HG02678 (cell line): Measurements from ENCODE around the gene CEP89.
"Not testable (repeated sequence)": the region's sequence is repeated elsewhere in the genome, so short reads cannot be mapped to it uniquely, and the experiment has no call there.

Source experiments
- ATAC-seq: cut with Tn5 transposase; IDR thresholded peaks from one replicate; pipeline ENCODE4 v1.9.1; 2021; ENCODE audit warnings: mild to moderate bottlenecking, moderate library complexity; ENCODE audit not compliant: unreplicated experiment

The CEP89 gene

GRCh38 chr19:32848035-32848434 lies 123.7 kb downstream of the CEP89 start:
- not testable (repeated sequence) for ATAC-seq

GRCh38 chr19:32843716-32844245 lies 128.0 kb downstream of the CEP89 start:
- ATAC-seq: no peak

- no peak for ATAC-seq
Measured at GRCh38 chr19:32842061-32842460, 129.7 kb downstream of the CEP89 start.

DNA sequence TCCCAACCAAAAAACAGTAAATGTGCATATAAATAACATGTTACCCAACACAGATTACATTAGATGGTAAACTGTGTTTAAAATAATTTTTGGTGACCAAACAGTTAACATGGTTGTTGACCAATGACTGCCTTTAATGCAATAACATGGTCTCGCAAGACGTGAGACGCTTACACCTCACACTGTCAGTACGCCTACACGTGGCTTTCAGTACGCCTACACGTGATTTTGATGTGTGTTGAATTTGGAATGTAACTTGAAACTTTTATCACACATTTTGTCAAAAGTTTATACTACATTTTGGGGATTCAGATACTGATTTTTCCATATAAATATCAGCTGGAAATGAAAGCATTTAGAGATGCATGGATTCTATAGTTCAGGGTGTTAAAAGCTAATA lies 134.2 kb downstream of the CEP89 start:
- ATAC-seq: no peak

GRCh38 chr19:32833388-32833787 lies 138.4 kb downstream of the CEP89 start:
- ATAC-seq: not testable (repeated sequence)

DNA sequence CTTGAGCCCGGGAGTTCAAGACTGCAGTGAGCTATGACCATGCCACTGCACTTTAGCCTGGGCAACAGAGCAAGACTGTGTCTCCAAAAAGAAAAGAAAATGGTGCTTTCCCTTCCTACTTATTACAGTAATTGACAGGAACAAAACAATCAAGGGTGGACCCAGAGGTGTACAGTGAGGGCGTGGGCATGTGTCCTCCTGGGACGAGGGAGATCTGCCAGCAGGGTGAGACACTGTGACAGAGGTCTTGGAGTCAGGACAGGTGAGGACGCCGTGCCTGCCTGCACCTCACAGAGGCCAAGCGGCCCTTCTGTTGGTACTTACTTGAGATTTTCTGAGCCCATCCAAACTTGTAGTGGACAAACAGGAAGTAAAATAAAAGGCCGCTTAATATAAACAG lies 138.9 kb downstream of the CEP89 start:
- ATAC-seq: not testable (repeated sequence)

- ATAC-seq: not testable (repeated sequence)
Measured at GRCh38 chr19:32832094-32832493, 139.7 kb downstream of the CEP89 start.

DNA sequence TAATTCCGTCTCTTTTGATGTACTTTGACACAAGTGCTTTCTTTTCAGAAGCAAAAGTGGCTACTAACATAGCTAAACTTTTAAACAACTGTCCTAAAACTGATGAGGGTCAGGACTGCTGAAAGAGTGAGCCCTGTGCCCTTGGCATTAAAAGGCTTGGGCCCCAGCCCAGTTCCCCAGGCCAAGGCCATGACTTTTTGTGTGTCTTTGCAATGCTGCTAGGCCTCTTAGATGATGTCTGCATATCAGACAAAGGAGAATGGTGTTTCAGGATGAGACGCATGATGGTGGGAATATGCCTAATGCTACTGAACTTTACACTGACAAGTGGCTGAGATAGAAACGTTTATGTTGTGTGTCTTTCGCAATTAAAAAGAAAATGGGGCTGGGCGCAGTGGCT lies 140.1 kb downstream of the CEP89 start:
- no peak for ATAC-seq

- no peak for ATAC-seq
Measured at GRCh38 chr19:32830231-32831014, 141.3 kb downstream of the CEP89 start.

- ATAC-seq: no peak
Measured at GRCh38 chr19:32829345-32829896, 142.3 kb downstream of the CEP89 start.

DNA sequence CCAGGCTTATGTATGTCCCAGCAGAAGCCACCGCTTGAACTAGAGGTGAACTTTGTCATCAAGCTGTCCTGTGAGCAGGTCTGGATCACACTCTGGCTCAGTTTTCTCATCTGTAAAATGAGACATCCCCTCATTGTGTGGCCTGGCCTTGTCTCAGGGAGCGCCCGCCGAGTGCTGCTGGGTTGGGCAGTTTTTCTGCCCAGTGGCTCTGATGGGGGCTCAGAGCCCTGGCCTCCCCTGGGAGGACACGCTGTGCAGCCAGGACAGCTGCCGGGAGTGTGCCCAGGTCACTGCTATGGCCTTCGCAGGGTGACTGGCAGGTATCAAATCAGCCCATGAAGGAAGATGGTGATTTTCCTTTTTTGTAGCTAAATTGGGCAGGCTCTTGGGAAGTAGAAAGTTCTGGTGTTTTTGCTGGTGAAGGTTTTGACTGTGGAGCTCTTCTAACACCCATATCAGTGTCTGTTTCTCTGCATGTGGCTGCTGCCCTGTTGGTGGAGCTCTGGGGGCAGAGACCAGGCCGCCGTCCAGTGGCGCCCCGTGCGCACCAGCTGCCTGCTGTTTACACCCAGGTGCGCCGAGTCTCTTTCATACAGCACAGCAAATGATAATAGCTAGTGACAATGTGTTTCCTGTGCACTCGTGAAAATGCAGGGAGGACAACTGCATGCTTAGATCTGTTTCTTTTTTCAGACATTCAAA lies 143.0 kb downstream of the CEP89 start:
- no peak for ATAC-seq

GRCh38 chr19:32828139-32828538 lies 143.6 kb downstream of the CEP89 start:
- ATAC-seq: no peak
